Right hindlimb (tissue), 1 donor: Measurements from ENCODE around the gene TCF4.
A peak's percentile ranks its signal among the peaks of the same experiment; 100 is the strongest.

Source experiments
- DNase-seq: peaks from one replicate; pipeline ENCODE4 v3.0.0-alpha.2; 2018

The TCF4 gene

DNA sequence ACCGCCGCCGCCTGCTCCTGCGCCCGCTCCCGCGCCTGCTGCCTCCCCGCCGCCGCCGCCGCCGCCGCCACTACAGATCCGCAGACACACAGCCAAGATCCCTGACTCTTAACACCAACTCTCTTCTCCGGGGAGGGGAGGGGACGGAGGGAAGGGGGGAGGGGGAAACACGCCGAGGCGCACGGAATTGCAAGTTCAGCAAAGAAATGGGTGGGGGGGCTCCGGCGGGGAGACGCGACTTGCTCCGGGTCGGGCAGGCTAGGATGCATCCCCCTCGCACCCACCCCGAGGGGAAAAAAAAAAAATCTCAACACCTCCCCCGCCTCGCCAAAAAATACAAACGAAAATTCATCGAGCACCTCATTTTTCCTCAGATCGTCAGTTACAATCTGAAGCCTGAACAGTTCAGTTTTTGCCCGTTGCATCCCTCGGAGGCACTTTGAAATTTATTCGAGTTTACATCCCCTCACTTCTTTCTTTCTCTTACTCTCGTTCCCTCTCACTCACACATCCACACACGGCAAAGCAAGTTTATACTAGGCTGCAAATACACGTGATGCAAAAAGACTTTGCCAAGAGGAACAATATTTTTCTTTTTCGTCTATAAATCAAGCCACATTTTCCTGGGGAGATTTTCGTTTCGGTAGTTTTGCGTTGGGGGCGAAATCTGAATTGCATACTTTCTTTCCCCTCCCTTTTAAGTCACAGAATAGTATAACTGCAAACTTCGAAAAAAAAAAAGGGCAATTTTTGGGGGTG, at the start of gene TCF4:
Gene TCF4 (minus strand): TSS at position 82 of the 759 bp plus-strand sequence. CDS start 1,076 bp downstream, outside the sequence.
- DNase-seq = peak; percentile 87

DNA sequence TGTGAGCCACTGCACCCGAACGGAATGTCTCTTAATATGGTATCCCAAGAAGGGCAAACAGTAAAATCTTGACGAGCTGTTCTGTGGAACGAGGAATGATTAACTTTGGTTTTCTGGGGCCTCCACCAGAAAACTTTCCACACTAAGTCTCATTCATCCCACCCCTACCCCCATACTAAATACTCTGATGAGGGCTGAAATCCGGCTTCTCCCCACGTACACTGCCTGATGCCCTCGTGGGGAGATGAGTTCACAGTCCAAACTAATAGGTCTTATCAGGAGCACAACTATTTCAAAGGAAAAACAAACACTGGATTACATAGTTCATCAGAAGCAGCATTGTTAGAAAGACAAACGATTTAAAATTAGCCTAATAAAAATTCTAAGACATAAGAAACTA, 49.2 kb upstream of the TCF4 start:
- no peak for DNase-seq

GRCh38 chr18:55635439-55635838, 47.4 kb upstream of the TCF4 start:
- DNase-seq = no peak

- DNase-seq = no peak
Measured at GRCh38 chr18:55634545-55634944, 46.6 kb upstream of the TCF4 start.

GRCh38 chr18:55633032-55633431, 45.0 kb upstream of the TCF4 start:
- DNase-seq = no peak

- DNase-seq = no peak
Measured at GRCh38 chr18:55629133-55629532, 41.1 kb upstream of the TCF4 start.

DNA sequence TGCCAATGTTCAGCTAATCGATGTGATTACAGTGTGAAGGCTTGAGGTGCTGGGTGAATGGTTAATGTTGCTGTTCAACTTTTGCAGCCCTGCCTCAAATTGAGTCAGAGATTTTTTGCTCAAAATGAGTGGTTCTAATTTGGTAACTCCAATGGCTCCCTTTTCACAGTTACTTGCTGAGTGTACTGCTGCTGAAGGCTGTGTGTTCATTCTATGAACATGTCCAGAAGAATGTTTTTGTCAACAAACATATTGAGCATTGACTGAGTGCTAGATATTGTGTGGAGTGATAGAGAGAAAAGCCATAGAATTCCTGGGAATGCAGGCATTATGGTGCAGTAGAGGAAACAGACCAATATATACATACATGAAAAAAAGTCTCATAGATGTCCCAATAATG, 39.0 kb upstream of the TCF4 start:
- DNase-seq = no peak

GRCh38 chr18:55625901-55626300, 37.9 kb upstream of the TCF4 start:
- no peak for DNase-seq

- DNase-seq = no peak
Measured at GRCh38 chr18:55623626-55624025, 35.6 kb upstream of the TCF4 start.

DNA sequence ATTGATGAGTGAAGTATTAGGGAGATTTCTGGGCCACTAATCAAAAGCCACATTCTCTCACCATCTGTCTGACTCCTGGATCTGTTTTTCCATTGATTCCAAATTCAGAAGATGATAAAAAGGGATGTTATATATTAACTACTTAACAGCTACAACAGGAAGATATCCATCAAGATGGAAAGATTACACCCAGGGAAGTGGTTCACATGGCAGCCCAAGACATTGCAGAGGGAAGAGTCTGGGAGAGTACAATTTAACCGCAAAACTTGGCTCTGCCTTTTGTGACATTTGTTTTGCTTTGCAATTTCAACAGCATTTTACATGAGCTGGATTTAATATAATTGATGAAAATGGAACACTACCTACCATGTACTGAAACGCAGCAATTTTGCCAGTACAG, 22.5 kb upstream of the TCF4 start:
- no peak for DNase-seq

DNA sequence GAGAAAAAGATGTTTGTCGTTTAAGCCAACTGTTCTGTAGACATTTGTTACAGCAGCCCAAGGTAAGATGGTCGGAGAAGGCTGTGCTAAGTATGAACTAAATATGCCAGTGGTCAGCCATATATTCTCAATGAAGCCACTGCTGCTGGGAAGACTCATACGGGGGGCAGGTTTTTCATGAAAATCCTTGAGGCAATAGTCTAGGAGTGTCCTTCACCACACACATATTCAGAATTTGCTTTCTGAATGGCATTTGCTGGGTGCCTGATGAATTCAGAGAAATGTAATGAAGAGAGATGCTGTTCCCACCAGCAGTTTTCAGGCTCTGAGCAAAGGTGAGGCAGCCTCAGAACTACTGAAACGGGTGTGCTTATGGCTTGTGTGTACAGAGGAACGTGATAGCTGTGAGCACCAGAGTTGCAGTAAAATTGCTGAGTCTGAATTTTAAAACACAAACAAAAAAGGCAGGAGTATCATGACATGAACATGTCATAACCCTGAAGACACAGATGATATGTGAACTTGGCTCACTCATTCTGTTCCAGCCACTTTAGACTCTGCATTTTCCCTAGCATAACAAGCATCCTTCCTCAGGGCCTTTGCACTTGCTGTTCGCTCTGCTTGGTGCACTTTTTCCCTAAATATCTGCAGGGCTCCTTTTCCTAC, 21.3 kb upstream of the TCF4 start:
- DNase-seq = no peak

DNA sequence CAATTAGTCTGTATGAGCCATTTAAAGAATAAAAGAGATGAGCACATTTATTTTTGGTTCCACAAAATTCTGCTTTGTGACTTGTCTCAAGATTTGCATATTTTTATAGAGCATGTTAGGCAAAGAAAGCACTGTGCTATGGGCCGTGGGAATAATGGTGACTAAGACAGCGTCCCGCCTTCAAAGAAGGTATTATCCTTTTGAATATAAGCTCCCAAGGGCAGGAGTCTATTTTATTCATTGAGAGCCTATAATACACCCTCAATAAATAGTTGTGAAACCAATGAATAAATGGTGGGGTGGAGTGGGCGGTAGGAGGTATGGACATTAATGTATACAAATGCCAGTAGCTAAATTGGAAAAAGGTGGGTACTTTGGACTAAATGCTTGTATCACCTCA, 20.5 kb upstream of the TCF4 start:
- DNase-seq = no peak

DNA sequence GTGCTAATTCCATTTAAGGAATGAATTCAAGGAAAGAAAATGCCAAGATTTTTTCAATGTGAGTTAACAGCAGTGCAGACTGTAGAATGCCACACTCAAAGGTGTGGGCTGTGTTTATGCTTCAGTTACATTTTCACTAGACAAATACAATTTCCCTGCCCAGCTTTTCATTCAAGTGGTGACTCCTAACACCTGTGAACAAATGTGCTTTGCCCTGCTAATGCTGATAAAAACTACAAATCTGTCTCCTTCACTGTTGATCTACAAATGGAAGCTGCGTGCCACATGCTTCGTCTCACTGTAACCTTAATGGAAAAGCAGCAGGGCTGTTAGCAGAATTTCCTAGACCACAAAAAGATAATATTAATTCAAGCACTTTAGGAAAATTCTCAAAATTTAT, 19.8 kb upstream of the TCF4 start:
- no peak for DNase-seq

GRCh38 chr18:55605733-55606338, 17.8 kb upstream of the TCF4 start:
- DNase-seq = no peak

DNA sequence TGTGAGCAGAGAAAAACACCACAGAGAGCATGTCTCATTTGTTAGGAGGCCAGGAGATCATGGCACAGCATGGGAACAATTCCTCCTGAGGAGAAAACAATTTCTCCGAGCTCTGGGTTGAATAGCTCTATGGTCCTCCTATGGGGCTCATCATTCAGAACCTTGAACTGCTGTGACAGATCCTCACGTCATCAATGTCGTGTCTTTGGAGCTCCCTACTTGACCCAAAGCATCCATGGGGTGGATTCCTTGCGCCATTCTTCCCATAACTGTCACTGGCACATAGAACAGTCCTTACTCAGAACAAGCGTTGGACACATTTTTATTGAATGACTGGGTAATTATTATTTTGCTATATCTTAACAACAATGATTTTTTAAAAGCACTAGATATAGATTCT, 15.8 kb upstream of the TCF4 start:
- DNase-seq = no peak

GRCh38 chr18:55593888-55594287, 5.9 kb upstream of the TCF4 start:
- no peak for DNase-seq

- DNase-seq = no peak
Measured at GRCh38 chr18:55592572-55592971, 4.6 kb upstream of the TCF4 start.

- no peak for DNase-seq
Measured at GRCh38 chr18:55592106-55592505, 4.1 kb upstream of the TCF4 start.

GRCh38 chr18:55589625-55590291, 1.8 kb upstream of the TCF4 start:
- peak; percentile 99 for DNase-seq

- no peak for DNase-seq
Measured at GRCh38 chr18:55588870-55589595, 1.0 kb upstream of the TCF4 start.

DNA sequence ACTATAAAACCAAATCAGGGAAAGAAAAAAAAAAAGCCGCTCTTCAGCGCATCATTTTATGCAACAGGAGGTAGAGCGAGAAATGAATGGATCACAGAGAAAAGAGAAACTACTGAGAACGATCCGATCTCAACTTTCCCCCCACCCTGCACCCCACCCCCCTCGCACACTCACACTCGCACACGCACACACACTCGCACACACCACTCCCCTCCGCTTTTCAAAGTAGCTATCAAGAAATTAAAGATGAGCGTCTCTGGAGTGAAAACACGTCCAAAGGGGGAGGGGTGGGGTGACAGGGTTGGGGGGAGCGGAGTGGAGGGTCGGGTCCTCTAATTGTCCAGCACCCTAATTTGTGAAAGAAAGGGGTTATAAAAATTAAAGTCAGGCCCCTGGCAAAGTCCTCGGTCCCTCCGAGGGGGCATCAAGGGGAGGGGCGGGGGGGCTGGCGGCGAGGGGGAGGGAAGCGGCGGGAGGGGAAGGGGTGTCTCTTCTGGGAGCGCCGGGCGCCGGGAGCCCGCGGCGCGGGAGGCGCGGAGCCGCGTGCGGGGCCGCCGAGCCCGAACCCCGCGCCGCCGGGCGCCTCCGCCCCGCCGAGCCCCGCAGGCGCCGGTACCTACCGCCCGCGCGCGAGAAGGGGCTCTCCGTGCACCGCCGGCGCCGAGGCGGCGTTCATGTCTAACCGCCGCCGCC, 428 bp downstream of the TCF4 start:
- peak; percentile 75 for DNase-seq

- DNase-seq = peak; percentile 53
Measured at GRCh38 chr18:55585920-55586561, 2.0 kb downstream of the TCF4 start.
